HEK293 (cell line): ENCODE data around the gene ETF1.

Experiments used
- CTCF ChIP-seq: fragments of 450-650 bp; formaldehyde crosslinking; IDR thresholded peaks from 2 replicates; pipeline ENCODE4 v1.5.1; 2016; ENCODE audit warnings: missing biosample characterization, missing genetic modification characterization
- PATZ1 ChIP-seq: fragments of 450-650 bp; formaldehyde crosslinking; IDR thresholded peaks from 2 replicates; pipeline ENCODE4 v1.5.1; 2016; ENCODE audit warnings: missing biosample characterization, missing genetic modification characterization
- ZBTB11 ChIP-seq: fragments of 450-650 bp; formaldehyde crosslinking; conservative IDR thresholded peaks from 2 replicates; pipeline ENCODE4 v1.5.1; 2016; ENCODE audit warnings: low read depth, missing biosample characterization, missing genetic modification characterization
- ZBTB44 ChIP-seq: fragments of 450-650 bp; IDR thresholded peaks from 2 replicates; pipeline ENCODE4 v1.5.1; 2018; ENCODE audit warnings: missing biosample characterization, mild to moderate bottlenecking, missing genetic modification characterization
- ZNF23 ChIP-seq: fragments of 450-650 bp; formaldehyde crosslinking; IDR thresholded peaks from 2 replicates; pipeline ENCODE4 v1.5.1; 2016; ENCODE audit warnings: missing biosample characterization, missing genetic modification characterization, borderline replicate concordance
- ZNF324 ChIP-seq: fragments of 450-650 bp; formaldehyde crosslinking; IDR thresholded peaks from 2 replicates; pipeline ENCODE4 v1.5.1; 2016; ENCODE audit warnings: missing biosample characterization, missing genetic modification characterization
- ZNF610 ChIP-seq: fragments of 450-650 bp; formaldehyde crosslinking; IDR thresholded peaks from 2 replicates; pipeline ENCODE4 v1.5.1; 2016; ENCODE audit warnings: missing biosample characterization, missing genetic modification characterization, borderline replicate concordance
- ZSCAN4 ChIP-seq: fragments of 450-650 bp; formaldehyde crosslinking; IDR thresholded peaks from 2 replicates; pipeline ENCODE4 v1.5.1; 2017; ENCODE audit warnings: missing biosample characterization, missing genetic modification characterization

- no peak for TF ChIP-seq ZNF610 (tag by site-specific recombination)
- TF ChIP-seq CTCF (tag by site-specific recombination): no peak
- no peak for TF ChIP-seq ZBTB11 (tag by site-specific recombination)
- TF ChIP-seq ZNF23 (tag by site-specific recombination): no peak
- TF ChIP-seq ZBTB44 (tag by site-specific recombination): no peak
- TF ChIP-seq ZSCAN4 (tag by site-specific recombination): no peak
- no peak for TF ChIP-seq ZNF324
- TF ChIP-seq PATZ1: no peak
Measured at GRCh38 chr5:138523406-138523805, 19.6 kb downstream of the ETF1 start.
